ENCODE results near the gene CLIP4. TPM values are rescaled to one million over a fixed set of nuclear protein-coding genes. Genes with fewer than 3 reads are reported as not detected.

Gene CLIP4
- total RNA-seq, 1 experiment from 2014 or later: 0.39 TPM

- Mint-ChIP-seq H3K4me3 (no peak overlapping the region), H3K4me1 (no peaks in the 10 kb centered on the region), H3K9me3 (no peaks in the 10 kb centered on the region), H3K27ac (no peak overlapping the region), H3K27me3 (ENCODE audit: low read depth) (no peaks in the 10 kb centered on the region), H3K36me3 (no peaks in the 10 kb centered on the region)
- TF ChIP-seq, protein P1, sequence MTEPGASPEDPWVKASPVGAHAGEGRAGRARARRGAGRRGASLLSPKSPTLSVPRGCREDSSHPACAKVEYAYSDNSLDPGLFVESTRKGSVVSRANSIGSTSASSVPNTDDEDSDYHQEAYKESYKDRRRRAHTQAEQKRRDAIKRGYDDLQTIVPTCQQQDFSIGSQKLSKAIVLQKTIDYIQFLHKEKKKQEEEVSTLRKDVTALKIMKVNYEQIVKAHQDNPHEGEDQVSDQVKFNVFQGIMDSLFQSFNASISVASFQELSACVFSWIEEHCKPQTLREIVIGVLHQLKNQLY (CRISPR knock-in tag; IDR thresholded peaks at IDR 0.05): no peak
- TF ChIP-seq GABPB1 (CRISPR knock-in tag; IDR thresholded peaks at IDR 0.05): no peak
- POLR2A ChIA-PET: no interaction called here
- DNase-seq (ENCODE audit: low spot score): no peak
- no peak for ATAC-seq
- CTCF ChIA-PET: no interaction called here
Observed at GRCh38 chr2:29232041-29232440, 116.8 kb downstream of the CLIP4 start.

GRCh38 chr2:29233428-29233827 is 118.2 kb downstream of the CLIP4 start:
- H3K36me3 Mint-ChIP-seq: no peaks in the 10 kb centered on the region
- CTCF ChIA-PET: no interaction called here
- H3K9me3 Mint-ChIP-seq: no peaks in the 10 kb centered on the region
- H3K27ac Mint-ChIP-seq: no peak overlapping the region
- DNase-seq (ENCODE audit: low spot score): no peak
- POLR2A ChIA-PET: no interaction called here
- TF ChIP-seq CREB1 (CRISPR knock-in tag; IDR thresholded peaks at IDR 0.05): no peak
- TF ChIP-seq, protein P1 (CRISPR knock-in tag; IDR thresholded peaks at IDR 0.05): no peak
- TF ChIP-seq TCF7 (CRISPR knock-in tag; IDR thresholded peaks at IDR 0.05; ENCODE audit: low read depth): no peak
- TF ChIP-seq, protein P2, sequence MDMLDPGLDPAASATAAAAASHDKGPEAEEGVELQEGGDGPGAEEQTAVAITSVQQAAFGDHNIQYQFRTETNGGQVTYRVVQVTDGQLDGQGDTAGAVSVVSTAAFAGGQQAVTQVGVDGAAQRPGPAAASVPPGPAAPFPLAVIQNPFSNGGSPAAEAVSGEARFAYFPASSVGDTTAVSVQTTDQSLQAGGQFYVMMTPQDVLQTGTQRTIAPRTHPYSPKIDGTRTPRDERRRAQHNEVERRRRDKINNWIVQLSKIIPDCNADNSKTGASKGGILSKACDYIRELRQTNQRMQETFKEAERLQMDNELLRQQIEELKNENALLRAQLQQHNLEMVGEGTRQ (CRISPR knock-in tag; IDR thresholded peaks at IDR 0.05): no peak
- no peak for TF ChIP-seq KAT7 (CRISPR knock-in tag; IDR thresholded peaks at IDR 0.05; ENCODE audit: borderline replicate concordance)
- TF ChIP-seq, protein P3, sequence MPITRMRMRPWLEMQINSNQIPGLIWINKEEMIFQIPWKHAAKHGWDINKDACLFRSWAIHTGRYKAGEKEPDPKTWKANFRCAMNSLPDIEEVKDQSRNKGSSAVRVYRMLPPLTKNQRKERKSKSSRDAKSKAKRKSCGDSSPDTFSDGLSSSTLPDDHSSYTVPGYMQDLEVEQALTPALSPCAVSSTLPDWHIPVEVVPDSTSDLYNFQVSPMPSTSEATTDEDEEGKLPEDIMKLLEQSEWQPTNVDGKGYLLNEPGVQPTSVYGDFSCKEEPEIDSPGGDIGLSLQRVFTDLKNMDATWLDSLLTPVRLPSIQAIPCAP (CRISPR knock-in tag; IDR thresholded peaks at IDR 0.05): no peak
- TF ChIP-seq CDX4 (CRISPR knock-in tag; IDR thresholded peaks at IDR 0.05; ENCODE audit: borderline replicate concordance): no peak
- TF ChIP-seq ZNF423 (CRISPR knock-in tag; IDR thresholded peaks at IDR 0.05): no peak
- no peak for TF ChIP-seq NFATC4 (CRISPR knock-in tag; IDR thresholded peaks at IDR 0.05)
- TF ChIP-seq ATF6 (CRISPR knock-in tag; IDR thresholded peaks at IDR 0.05): no peak
- TF ChIP-seq CREM (CRISPR knock-in tag; IDR thresholded peaks at IDR 0.05): no peak
- no peak for TF ChIP-seq AR (CRISPR knock-in tag; IDR thresholded peaks at IDR 0.05)
- TF ChIP-seq HMGA2 (CRISPR knock-in tag; IDR thresholded peaks at IDR 0.05): no peak
- no peak for TF ChIP-seq CBFB (CRISPR knock-in tag; IDR thresholded peaks at IDR 0.05; ENCODE audit: low read depth)
- no peak for TF ChIP-seq ZNF263 (CRISPR knock-in tag; IDR thresholded peaks at IDR 0.05; ENCODE audit: low read depth)
- no peak for TF ChIP-seq ZNF138 (CRISPR knock-in tag; conservative IDR thresholded peaks at IDR 0.05)
- TF ChIP-seq, protein P4, sequence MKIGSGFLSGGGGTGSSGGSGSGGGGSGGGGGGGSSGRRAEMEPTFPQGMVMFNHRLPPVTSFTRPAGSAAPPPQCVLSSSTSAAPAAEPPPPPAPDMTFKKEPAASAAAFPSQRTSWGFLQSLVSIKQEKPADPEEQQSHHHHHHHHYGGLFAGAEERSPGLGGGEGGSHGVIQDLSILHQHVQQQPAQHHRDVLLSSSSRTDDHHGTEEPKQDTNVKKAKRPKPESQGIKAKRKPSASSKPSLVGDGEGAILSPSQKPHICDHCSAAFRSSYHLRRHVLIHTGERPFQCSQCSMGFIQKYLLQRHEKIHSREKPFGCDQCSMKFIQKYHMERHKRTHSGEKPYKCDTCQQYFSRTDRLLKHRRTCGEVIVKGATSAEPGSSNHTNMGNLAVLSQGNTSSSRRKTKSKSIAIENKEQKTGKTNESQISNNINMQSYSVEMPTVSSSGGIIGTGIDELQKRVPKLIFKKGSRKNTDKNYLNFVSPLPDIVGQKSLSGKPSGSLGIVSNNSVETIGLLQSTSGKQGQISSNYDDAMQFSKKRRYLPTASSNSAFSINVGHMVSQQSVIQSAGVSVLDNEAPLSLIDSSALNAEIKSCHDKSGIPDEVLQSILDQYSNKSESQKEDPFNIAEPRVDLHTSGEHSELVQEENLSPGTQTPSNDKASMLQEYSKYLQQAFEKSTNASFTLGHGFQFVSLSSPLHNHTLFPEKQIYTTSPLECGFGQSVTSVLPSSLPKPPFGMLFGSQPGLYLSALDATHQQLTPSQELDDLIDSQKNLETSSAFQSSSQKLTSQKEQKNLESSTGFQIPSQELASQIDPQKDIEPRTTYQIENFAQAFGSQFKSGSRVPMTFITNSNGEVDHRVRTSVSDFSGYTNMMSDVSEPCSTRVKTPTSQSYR (CRISPR knock-in tag; IDR thresholded peaks at IDR 0.05): no peak
- TF ChIP-seq GRHL2 (CRISPR knock-in tag; IDR thresholded peaks at IDR 0.05; ENCODE audit: insufficient replicate concordance, severe bottlenecking): no peak
- TF ChIP-seq CTCF (IDR thresholded peaks at IDR 0.05): no peak
- H3K4me1 Mint-ChIP-seq: no peaks in the 10 kb centered on the region
- no peak overlapping the region for H3K4me3 Mint-ChIP-seq
- ATAC-seq: no peak
- H3K27me3 Mint-ChIP-seq (ENCODE audit: low read depth): no peaks in the 10 kb centered on the region; the same call in 1 of the 2 replicates
